ENCODE data around the gene DLL1. TPM values are rescaled to one million over a fixed set of nuclear protein-coding genes. Genes with fewer than 3 reads are reported as not detected.

The DLL1 gene
- total RNA-seq, 1 experiment from 2014 or later = 9.7 TPM

- no peak for DNase-seq (ENCODE audit: low read depth)
These were observed 37.5 kb downstream of the DLL1 start for GRCh38 chr6:170253226-170253909.

DNA sequence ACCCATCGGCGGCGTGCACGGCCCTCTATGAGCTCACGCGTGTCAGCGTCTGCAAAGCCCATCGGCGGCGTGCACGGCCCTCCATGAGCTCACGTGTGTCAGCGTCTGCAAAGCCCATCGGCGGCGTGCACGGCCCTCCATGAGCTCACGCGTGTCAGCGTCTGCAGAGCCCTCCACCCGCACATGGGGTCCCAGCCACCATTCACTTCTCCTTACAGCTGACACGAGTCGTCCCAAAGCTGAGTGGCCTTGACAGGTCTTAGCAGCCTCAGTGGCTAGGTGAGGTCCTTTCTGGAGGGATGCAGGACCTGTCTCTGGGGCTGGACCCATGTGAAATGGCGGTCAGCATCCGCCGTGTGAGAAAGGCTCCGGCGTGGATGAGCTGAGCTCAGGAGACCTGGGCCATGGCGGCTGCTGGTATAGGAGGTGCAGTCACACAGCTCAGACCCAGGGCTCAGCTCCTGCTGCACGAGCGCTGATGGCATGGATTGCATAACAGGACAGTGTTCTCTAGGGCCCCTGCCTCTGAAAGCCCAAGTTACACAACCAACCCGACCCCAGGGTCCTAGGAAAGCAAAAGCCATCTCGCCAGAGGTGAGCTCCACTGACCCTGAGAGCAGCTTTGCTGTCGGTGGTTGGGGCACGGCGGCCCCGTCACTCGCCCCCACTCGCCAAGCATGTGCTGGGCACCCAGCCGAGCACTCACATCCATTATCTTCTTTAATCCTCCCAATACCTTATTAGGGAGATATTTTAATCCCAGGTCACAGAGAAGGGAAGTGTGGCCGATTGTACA lies 38.9 kb downstream of the DLL1 start:
- no peak for DNase-seq (ENCODE audit: low read depth)

DNA sequence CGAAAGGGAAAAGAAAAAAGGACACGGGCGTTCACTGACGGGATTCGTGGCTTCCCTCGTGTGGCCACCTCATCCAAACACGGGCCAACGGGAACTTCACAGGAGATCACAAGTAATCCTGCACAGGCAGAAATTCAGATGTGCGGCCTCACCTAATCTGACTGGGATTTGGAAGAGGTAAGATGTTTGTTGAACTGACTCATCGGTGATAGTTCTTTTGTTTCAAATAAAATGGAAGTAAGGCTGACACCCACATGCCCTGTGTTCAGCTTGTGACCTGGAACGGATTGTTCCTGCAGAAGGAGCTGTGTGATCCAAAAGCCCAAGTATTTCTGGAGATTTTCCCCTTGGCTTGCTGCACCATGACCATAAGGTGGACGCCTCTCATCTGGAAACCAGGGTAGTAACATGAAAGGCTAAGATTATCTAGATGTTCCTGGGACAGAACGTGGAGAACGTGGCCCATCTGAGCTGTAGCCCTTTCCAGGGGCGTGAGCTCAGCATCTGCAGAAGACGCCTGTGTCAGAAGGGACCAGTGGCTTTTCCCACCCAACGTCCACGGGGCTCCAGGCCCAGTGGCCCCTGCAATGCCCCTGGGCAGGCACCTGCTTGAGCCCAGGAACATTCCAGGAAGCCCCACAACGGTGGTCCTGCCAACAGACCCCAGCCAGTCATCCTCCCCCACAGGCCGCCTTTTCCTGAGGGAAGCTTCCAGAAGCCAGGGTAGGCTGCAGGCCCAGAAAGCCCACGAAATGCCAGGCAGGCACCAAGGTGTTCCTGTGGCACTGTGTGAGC lies 39.7 kb downstream of the DLL1 start:
- DNase-seq (ENCODE audit: low read depth) = no peak

DNA sequence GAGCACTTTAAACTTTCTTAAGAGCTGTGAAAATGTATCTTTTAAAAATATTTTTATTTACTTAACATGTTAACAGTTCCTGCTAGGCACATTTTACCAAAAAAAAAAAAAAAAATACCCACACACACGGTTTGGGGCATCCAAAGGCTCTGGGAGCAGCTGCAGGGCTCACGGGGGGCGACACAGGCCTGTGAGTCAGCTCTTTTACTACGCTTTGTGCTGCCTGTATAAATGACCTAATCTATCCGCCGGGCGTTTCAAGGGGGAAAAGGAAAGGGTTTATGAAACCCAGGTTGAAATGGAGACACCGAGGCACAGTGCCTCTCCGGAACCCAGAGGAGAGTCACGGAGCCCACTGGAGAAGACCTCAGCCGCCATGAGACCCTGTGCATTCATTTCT lies 40.4 kb downstream of the DLL1 start:
- DNase-seq (ENCODE audit: low read depth) = peak; percentile 41

DNA sequence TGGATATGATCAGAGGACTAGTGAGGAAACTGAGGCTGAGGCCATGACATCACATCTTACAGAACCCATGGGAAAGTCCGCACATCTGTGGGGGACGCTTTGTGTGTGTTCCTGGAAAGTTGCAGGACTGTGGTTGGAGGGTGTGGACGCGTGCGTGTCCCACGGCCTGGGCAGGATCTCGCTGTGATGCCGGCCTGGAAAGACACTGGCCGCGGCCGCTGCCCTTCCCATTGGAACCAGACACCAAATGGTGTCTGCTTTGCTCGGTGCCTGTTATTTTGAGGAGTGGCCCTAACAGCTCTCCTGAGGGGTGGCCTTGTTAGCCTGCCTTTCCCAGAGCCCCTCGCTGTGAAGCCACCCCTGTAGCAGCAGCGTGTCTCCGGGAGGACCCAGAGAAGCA lies 41.1 kb downstream of the DLL1 start:
- no peak for DNase-seq (ENCODE audit: low read depth)

DNA sequence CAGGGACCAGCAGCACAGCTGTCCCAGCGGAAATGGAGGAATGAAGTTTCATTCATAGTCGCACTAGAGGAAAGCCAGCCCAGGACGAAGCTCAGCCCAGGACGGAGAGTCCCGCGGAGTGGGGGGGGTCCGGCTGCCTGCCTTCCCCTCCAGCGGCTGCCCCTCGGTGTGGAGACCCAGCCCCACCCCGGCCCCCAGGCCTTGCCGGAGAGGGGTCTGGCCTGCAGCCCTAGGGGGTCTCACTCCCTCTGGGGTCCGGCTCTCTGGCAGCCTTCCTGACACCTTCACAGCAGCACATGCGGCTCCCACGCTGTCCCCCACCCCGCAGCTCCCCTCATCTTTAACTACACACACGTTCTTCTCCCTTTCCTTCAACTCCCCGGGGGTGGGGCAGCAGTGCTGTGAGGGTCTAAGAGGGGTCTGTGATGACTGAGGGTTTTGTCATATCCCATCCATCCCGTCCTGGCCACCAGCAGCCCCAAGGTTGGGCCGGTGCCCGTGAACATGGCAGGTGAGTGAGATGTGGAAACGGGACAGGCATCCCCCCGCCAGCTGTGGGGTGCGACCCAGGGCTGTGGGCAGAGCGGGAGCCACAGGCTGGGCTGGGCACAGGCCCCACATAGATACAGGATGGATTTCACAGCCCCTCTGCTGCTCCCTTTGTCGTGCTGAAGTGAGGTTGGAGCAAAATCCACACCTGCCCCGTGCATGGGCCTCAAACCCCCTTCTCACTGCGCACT lies 41.8 kb downstream of the DLL1 start:
- DNase-seq (ENCODE audit: low read depth) = no peak

- no peak for DNase-seq (ENCODE audit: low read depth)
These were observed 42.6 kb downstream of the DLL1 start for GRCh38 chr6:170248111-170248805.

DNA sequence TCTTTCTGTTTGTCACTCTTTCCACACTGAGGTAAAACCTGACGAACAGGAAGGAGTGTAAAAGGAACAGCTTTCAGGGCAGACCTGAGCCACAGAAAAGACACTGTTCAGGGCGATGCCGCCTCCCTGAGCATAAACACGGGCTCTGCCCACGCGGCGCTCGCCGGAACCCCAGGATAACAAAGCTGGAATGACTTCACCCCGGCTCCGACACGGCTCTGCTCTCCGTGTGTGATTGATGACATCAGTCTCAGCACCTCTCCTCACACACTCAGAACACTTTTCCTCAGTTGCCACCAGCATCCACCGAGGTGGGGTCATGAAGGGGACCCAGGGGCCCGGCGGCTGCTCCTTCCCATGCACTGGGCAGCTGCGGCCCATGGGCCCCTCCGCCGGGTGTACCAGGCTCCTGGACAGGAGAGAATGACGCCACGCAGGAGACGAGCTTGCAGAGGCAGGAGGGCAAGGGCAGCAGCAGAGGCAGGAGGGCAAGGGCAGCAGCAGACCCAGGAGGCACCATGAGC lies 43.6 kb downstream of the DLL1 start:
- no peak for DNase-seq (ENCODE audit: low read depth)

DNA sequence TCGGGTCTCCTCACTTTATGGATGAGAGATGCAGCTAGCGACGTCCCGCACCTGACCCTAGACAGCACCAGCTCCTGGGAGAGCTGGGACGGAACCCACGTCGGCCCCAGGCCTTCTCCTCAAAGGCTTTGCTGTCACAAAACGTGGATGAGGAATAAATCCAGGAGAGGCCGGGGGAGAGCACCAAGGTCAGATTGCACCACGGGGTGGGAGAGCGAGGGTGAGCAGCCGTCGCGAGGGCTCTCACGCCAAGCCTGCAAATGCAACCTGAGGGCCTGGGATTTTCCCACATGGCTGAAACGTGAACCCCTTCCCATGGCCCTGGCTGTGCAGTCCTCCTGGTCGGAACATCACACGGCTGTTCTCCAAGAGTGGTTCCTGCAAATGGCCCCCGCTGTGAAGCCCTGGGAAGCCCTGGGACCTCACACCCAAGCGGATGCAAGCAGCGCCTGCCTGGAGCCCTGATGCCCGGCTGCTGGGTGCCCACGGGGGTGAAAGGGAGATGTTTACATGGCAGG lies 45.3 kb downstream of the DLL1 start:
- no peak for DNase-seq (ENCODE audit: low read depth)

GRCh38 chr6:170244721-170245474 lies 46.0 kb downstream of the DLL1 start:
- no peak for DNase-seq (ENCODE audit: low read depth)

DNA sequence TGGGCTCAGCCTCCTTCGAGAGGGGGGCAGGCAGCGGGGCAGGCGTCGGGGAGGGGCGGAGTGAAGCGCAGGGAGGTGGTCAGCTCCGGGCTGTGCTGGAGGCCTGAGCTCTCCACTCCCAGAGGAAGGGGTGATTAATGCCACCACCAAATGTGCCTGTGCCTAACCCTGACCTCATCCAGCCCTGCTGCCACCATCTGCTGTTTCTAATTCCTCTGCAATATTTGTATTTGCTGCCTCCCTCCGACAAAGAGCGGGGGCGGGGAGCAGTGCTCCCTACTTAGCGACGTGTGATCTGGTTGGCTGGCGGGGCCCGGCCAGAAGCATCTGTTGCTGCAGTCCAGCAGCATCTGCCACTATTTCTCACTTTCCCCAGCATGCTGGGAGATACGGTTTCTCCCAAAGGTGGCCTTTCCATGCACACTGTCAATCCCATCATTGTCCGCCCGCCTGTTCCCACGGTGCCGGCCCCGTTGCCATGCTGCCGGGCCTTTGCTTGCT lies 47.0 kb downstream of the DLL1 start:
- DNase-seq (ENCODE audit: low read depth) = peak; percentile 74

- no peak for DNase-seq (ENCODE audit: low read depth)
These were observed 47.5 kb downstream of the DLL1 start for GRCh38 chr6:170243386-170243785.

DNA sequence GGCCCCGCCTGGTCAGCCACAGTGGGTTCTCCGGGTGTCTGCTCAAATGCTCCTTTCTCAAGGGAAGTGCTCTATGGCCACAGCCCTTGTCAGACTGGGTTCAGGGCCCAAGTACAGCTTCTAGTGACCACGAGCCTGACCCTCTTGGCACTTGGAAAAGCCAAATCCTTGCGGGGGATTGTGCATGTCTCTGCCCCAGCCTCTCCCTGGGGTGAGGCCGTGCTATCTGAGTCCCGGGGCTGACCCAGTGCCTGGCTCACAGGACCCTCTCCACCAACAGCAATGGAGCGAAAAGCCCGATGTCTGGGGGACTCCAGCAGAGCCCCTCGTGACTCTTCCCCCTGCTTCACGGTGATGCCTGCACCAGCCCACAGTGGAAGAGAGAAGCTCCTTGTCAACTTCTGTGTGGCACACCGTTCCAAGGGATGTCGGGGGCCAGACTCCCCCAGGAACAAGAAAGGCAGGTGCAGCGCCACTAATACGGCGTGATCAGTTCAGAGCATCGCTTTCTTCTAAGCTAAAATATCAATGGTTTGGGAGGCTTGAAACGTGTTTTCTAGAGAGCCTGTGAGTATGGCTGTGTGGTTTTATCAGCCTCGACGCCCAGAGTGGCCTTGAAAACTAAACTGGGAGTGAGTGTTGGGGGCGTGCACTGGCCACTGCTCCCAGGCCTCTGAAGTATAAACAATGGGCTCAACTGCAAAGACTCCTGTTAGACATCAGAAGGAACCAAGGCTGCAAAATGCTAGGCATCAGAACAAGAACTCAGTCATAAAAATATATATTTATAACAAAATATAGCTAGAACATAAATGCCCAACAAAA lies 51.9 kb downstream of the DLL1 start:
- no peak for DNase-seq (ENCODE audit: low read depth)

DNA sequence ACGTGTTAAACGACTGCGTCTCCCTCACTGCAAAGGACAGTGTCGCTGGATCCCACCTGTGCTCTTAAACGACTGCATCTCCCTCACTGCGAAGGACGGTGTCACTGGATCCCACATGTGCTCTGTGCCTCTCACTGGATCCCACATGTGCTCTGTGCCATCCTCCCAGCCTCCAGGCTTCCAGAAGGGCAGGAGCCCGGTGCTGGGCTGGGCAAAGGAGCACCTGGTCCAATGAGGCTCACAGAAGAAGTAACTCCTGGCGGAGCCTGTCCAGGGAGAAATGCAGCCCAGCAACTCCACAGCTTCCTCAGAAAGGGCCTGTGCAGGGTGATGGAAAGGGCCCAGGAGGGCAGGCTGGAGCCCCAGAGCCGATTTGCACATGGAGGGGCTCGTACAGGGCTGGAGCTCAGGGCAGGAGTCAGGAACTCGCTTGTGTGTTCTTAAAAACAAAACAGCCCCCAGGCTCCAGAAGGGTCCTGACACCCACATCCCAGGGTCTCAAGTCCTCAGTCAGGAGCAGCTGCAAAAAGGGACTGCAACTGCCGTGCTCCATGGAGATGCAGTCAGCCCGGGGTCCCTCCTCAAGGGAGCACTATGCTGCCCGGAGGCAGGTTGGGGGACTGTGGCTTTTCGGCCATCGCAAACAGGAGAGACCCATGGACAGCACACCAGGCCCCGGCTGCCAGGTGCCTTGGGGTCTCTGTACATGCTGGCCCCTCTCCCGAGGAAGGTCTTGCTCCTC lies 52.7 kb downstream of the DLL1 start:
- DNase-seq (ENCODE audit: low read depth) = no peak

DNA sequence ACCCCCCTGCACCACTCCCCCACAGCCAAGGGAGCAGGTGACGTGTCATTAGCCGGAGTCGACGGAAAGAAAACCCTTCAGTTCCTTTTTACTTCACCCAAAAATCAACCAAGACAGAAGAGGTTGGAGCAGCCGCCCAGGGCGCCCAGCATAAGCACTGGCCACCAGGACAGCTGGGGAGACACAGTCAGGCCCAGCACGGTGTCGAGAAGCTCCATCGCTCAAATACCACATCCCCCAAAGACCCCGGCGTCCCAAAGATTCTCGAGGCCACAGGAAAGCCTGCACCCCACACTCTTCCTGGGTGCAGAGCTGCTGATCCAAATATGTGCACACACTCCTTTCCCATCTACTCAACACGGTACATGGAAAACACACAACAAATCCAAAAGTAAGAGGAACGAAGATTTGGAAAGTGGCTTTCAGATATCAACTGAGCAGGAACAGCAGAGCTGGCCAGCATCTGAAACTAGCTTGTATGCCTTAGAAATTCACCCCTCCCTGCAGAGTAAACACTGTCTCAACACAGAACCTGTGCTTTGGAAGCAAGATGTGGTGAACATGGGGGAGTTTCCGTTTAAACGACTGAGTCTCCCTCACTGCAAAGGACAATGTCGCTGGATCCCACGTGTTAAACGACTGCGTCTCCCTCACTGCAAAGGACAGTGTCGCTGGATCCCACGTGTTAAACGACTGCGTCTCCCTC lies 54.6 kb downstream of the DLL1 start:
- DNase-seq (ENCODE audit: low read depth) = no peak

GRCh38 chr6:170235391-170236125 lies 55.3 kb downstream of the DLL1 start:
- DNase-seq (ENCODE audit: low read depth) = no peak

DNA sequence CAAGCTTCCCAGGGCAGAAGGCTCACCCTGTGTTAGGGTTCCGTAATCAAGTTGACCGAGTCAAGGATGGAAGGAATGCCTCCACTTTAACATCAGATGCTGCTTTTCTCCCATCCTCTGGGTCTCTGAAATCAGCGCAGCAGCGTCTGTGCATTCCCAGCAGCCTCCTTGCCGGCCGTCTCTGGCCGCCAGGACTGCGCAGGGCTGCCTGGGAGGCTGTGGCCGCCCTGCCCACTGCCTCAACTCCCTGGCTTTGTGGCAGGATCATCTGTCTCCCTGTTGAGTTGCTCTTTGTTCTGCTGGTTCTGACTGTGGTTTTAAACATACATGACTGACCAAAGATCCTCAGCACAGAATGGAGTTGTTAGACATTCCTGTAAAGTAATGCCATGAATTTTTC lies 56.5 kb downstream of the DLL1 start:
- no peak for DNase-seq (ENCODE audit: low read depth)
